ENCODE measurements around the gene TSPOAP1.

DNA sequence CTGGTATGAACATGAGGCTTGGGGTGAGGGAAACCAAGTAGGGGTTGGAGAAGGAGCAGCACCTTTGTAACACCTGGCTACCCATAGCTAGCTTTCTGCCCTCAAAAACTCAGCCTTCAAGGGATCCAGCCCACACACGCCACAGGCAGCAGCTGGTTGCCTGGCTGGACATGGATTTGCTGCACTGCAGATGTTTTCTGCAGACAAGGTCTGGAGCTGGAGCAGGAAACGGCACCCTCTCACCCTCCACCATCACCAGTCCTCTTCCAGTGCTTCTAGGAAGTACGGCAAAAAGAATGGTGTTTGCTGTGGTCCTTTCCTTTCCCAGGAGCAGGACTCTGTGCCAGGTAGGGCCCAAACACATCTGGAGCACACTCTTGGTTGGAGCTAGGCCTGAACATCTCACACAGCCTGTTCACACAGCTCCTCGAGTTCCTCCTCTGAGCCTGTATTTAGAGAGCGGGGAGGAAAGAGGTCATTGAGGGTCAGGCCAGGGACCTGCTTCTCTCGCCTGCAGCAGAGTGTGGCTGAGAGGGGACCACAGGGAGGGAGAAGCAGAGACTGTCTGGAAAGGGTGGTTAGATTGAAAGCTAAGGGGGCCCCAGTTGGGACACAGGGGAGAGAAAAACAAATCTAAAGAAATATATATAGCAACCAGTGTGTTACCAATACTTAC is 26.1 kb upstream of the TSPOAP1 start:
- TF ChIP-seq, protein P1, sequence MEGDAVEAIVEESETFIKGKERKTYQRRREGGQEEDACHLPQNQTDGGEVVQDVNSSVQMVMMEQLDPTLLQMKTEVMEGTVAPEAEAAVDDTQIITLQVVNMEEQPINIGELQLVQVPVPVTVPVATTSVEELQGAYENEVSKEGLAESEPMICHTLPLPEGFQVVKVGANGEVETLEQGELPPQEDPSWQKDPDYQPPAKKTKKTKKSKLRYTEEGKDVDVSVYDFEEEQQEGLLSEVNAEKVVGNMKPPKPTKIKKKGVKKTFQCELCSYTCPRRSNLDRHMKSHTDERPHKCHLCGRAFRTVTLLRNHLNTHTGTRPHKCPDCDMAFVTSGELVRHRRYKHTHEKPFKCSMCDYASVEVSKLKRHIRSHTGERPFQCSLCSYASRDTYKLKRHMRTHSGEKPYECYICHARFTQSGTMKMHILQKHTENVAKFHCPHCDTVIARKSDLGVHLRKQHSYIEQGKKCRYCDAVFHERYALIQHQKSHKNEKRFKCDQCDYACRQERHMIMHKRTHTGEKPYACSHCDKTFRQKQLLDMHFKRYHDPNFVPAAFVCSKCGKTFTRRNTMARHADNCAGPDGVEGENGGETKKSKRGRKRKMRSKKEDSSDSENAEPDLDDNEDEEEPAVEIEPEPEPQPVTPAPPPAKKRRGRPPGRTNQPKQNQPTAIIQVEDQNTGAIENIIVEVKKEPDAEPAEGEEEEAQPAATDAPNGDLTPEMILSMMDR (conservative IDR thresholded peaks at IDR 0.05) = no peak
- TF ChIP-seq ZFX (IDR thresholded peaks at IDR 0.05) = no peak
